ENCODE data around the gene PRCP.

PRCP gene

GRCh38 chr11:82831364-82831763 lies 68.9 kb downstream of the PRCP start:
- no peak for TF ChIP-seq CTCF (conservative IDR thresholded peaks at IDR 0.05; ENCODE audit: control insufficient read depth, insufficient read depth, low read depth, low read length)
- DNase-seq (ENCODE audit: low read depth) = no peak
- no peak overlapping the region for H3K4me3 ChIP-seq (ENCODE audit: control insufficient read depth, low read depth, low read length)

- no peak for TF ChIP-seq CTCF (conservative IDR thresholded peaks at IDR 0.05; ENCODE audit: control insufficient read depth, insufficient read depth, low read depth, low read length)
- no peak for DNase-seq (ENCODE audit: low read depth)
- H3K4me3 ChIP-seq (ENCODE audit: control insufficient read depth, low read depth, low read length) = no peak overlapping the region
These were observed 69.5 kb downstream of the PRCP start for GRCh38 chr11:82830746-82831145.

- DNase-seq (ENCODE audit: low read depth) = no peak
- no peak overlapping the region for H3K4me3 ChIP-seq (ENCODE audit: control insufficient read depth, low read depth, low read length)
- TF ChIP-seq CTCF (conservative IDR thresholded peaks at IDR 0.05; ENCODE audit: control insufficient read depth, insufficient read depth, low read depth, low read length) = no peak
These were observed 71.1 kb downstream of the PRCP start for GRCh38 chr11:82829101-82829500.

- no peak for TF ChIP-seq CTCF (conservative IDR thresholded peaks at IDR 0.05; ENCODE audit: control insufficient read depth, insufficient read depth, low read depth, low read length)
- H3K4me3 ChIP-seq (ENCODE audit: control insufficient read depth, low read depth, low read length) = no peak overlapping the region
- DNase-seq (ENCODE audit: low read depth) = no peak
These were observed 71.8 kb downstream of the PRCP start for GRCh38 chr11:82828472-82828871.

- no peak overlapping the region for H3K4me3 ChIP-seq (ENCODE audit: control insufficient read depth, low read depth, low read length)
- DNase-seq (ENCODE audit: low read depth) = no peak
- no peak for TF ChIP-seq CTCF (conservative IDR thresholded peaks at IDR 0.05; ENCODE audit: control insufficient read depth, insufficient read depth, low read depth, low read length)
These were observed 73.7 kb downstream of the PRCP start for GRCh38 chr11:82826526-82826925.

- no peak for TF ChIP-seq CTCF (conservative IDR thresholded peaks at IDR 0.05; ENCODE audit: control insufficient read depth, insufficient read depth, low read depth, low read length)
- DNase-seq (ENCODE audit: low read depth) = no peak
- no peak overlapping the region for H3K4me3 ChIP-seq (ENCODE audit: control insufficient read depth, low read depth, low read length)
These were observed 76.3 kb downstream of the PRCP start for GRCh38 chr11:82823647-82824619.

Measured in fibroblast of mammary gland (primary cell).